ENCODE results near the gene CISTR.
A peak's percentile ranks its signal among the peaks of the same experiment; 100 is the strongest.

Gene CISTR

GRCh38 chr12:53744751-53745150 lies 7.0 kb downstream of the CISTR start:
- no peak for TF ChIP-seq CTCF (IDR thresholded peaks at IDR 0.05; ENCODE audit: low read depth, low read length)
- H3K4me3 ChIP-seq (ENCODE audit: low read depth, low read length) = no peak overlapping the region

GRCh38 chr12:53744130-53744441 lies 7.7 kb downstream of the CISTR start:
- no peak for TF ChIP-seq CTCF (IDR thresholded peaks at IDR 0.05; ENCODE audit: low read depth, low read length)
- H3K4me3 ChIP-seq (ENCODE audit: low read depth, low read length) = no peak overlapping the region

- H3K4me3 ChIP-seq (ENCODE audit: low read depth, low read length) = no peak overlapping the region
These were observed 8.3 kb downstream of the CISTR start for GRCh38 chr12:53743266-53744129.

GRCh38 chr12:53740130-53740491 lies 11.7 kb downstream of the CISTR start:
- no peak for TF ChIP-seq CTCF (IDR thresholded peaks at IDR 0.05; ENCODE audit: low read depth, low read length)
- no peak overlapping the region for H3K4me3 ChIP-seq (ENCODE audit: low read depth, low read length)

More at GRCh38 chr12:53743266-53744129, 8.3 kb downstream of the CISTR start:
- TF ChIP-seq CTCF (IDR thresholded peaks at IDR 0.05; ENCODE audit: low read depth, low read length) = peak; percentile 98

- no peak for TF ChIP-seq CTCF (IDR thresholded peaks at IDR 0.05; ENCODE audit: low read depth, low read length)
- H3K4me3 ChIP-seq (ENCODE audit: low read depth, low read length) = no peak overlapping the region
These were observed 12.3 kb downstream of the CISTR start for GRCh38 chr12:53739214-53740129.

GRCh38 chr12:53738406-53739213 lies 13.2 kb downstream of the CISTR start:
- H3K4me3 ChIP-seq (ENCODE audit: low read depth, low read length) = no peak overlapping the region
- TF ChIP-seq CTCF (IDR thresholded peaks at IDR 0.05; ENCODE audit: low read depth, low read length) = no peak
